SK-N-SH treated with all-trans-retinoic acid at 6 μM for 48 hours (cell line): ENCODE measurements around the gene NUMB.

Experiments
- ATAC-seq: fragments of 200-7000 bp; cut with Tn5 transposase; 3 replicates; pipeline ENCODE4 v1.9.1; 2020; ENCODE audit warnings: mild to moderate bottlenecking, moderate library complexity
- ARNTL ChIP-seq: fragments of 450-650 bp; formaldehyde crosslinking; IDR thresholded peaks from 2 replicates; pipeline ENCODE4 v1.5.0; 2020; ENCODE audit warnings: low read depth, mild to moderate bottlenecking, moderate library complexity, borderline replicate concordance
- ESRRG ChIP-seq: fragments of 250-450 bp; sonication (Bioruptor Pico); IDR thresholded peaks from 2 replicates; pipeline ENCODE4 v1.6.1; 2021; ENCODE audit warnings: mild to moderate bottlenecking
- GLIS3 ChIP-seq: fragments of 250-450 bp; sonication (Bioruptor Pico); IDR thresholded peaks from 2 replicates; pipeline ENCODE4 v1.5.0; 2020; ENCODE audit warnings: mild to moderate bottlenecking, moderate library complexity
- ISL1 ChIP-seq: fragments of 250-450 bp; sonication (Bioruptor Pico); IDR thresholded peaks from 2 replicates; pipeline ENCODE4 v2.1.2; 2022; ENCODE audit warnings: mild to moderate bottlenecking, moderate library complexity
- OSR1 ChIP-seq: fragments of 250-450 bp; sonication (Bioruptor Pico); IDR thresholded peaks from 2 replicates; pipeline ENCODE4 v1.8.0; 2022; ENCODE audit warnings: moderate library complexity, mild to moderate bottlenecking, inconsistent platforms
- RARB ChIP-seq: fragments of 250-450 bp; sonication (Bioruptor Pico); IDR thresholded peaks from 2 replicates; pipeline ENCODE4 v1.8.0; 2021; ENCODE audit warnings: mild to moderate bottlenecking, moderate library complexity
- SNAI2 ChIP-seq: fragments of 250-450 bp; sonication (Bioruptor Pico); IDR thresholded peaks from 2 replicates; pipeline ENCODE4 v1.5.0; 2020; ENCODE audit warnings: mild to moderate bottlenecking, moderate library complexity
- TOX ChIP-seq: fragments of 250-450 bp; sonication (Bioruptor Pico); IDR thresholded peaks from 2 replicates; pipeline ENCODE4 v1.8.0; 2021; ENCODE audit warnings: mild to moderate bottlenecking, moderate library complexity, borderline replicate concordance
- ZC3H10 ChIP-seq: fragments of 250-450 bp; sonication (Bioruptor Pico); IDR thresholded peaks from 2 replicates; pipeline ENCODE4 v1.5.1; 2021; ENCODE audit warnings: mild to moderate bottlenecking, moderate library complexity
- ZFP30 ChIP-seq: fragments of 450-650 bp; formaldehyde crosslinking; IDR thresholded peaks from 2 replicates; pipeline ENCODE4 v1.5.0; 2022; ENCODE audit warnings: mild to moderate bottlenecking, moderate library complexity
- ZNF565 ChIP-seq: fragments of 450-650 bp; formaldehyde crosslinking; conservative IDR thresholded peaks from 2 replicates; pipeline ENCODE4 v1.5.0; 2020; ENCODE audit warnings: low read depth, mild to moderate bottlenecking, moderate library complexity
- ZNF8 ChIP-seq: fragments of 450-650 bp; formaldehyde crosslinking; IDR thresholded peaks from 2 replicates; pipeline ENCODE4 v1.5.0; 2020; ENCODE audit warnings: mild to moderate bottlenecking, moderate library complexity
- TF ChIP-seq, protein P1 (sequence below): fragments of 250-450 bp; sonication (Bioruptor Pico); IDR thresholded peaks from 2 replicates; pipeline ENCODE4 v1.5.0; 2020; ENCODE audit warnings: mild to moderate bottlenecking, moderate library complexity
- TF ChIP-seq, protein P2 (sequence below): fragments of 250-450 bp; sonication (Bioruptor Pico); IDR thresholded peaks from 2 replicates; pipeline ENCODE4 v1.8.0; 2021; ENCODE audit warnings: low read depth, mild to moderate bottlenecking, moderate library complexity, borderline replicate concordance
- TF ChIP-seq, protein P3 (sequence below): fragments of 250-450 bp; sonication (Bioruptor Pico); IDR thresholded peaks from 2 replicates; pipeline ENCODE4 v1.8.0; 2020; ENCODE audit warnings: mild to moderate bottlenecking, moderate library complexity, borderline replicate concordance
- TF ChIP-seq, protein P4 (sequence below): fragments of 250-450 bp; sonication (Bioruptor Pico); IDR thresholded peaks from 2 replicates; pipeline ENCODE4 v1.5.1; 2020; ENCODE audit warnings: low read depth, mild to moderate bottlenecking, moderate library complexity
- TF ChIP-seq, protein P5 (sequence below): fragments of 250-450 bp; sonication (Bioruptor Pico); IDR thresholded peaks from 2 replicates; pipeline ENCODE4 v1.5.1; 2021; ENCODE audit warnings: mild to moderate bottlenecking, moderate library complexity

Gene NUMB

DNA sequence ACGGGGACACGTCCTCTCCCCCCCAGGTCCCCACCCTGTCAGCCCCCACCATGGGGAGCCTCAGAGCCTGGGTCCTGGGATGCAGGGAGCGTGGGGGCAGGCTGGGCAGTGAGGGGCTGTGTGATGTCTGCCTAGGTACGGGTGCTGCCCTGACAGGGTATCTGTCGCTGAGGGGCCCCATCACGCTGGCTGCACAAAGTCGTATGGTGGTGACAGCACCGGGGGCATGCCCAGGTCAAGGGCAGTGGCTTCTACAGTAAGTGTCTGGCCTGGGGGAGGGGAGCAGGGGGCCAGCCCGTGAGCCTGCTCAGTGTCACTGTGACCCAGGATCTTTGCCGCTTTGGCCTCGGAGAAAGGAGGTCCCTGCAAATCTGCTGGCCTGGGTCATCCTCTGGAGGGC, 197.8 kb downstream of the NUMB start:
- ATAC-seq: no peak
- TF ChIP-seq OSR1 (no peak), SNAI2 (no peak), ZNF565 (no peak), ARNTL (CRISPR knock-in tag) (no peak)
- TF ChIP-seq, protein P1, sequence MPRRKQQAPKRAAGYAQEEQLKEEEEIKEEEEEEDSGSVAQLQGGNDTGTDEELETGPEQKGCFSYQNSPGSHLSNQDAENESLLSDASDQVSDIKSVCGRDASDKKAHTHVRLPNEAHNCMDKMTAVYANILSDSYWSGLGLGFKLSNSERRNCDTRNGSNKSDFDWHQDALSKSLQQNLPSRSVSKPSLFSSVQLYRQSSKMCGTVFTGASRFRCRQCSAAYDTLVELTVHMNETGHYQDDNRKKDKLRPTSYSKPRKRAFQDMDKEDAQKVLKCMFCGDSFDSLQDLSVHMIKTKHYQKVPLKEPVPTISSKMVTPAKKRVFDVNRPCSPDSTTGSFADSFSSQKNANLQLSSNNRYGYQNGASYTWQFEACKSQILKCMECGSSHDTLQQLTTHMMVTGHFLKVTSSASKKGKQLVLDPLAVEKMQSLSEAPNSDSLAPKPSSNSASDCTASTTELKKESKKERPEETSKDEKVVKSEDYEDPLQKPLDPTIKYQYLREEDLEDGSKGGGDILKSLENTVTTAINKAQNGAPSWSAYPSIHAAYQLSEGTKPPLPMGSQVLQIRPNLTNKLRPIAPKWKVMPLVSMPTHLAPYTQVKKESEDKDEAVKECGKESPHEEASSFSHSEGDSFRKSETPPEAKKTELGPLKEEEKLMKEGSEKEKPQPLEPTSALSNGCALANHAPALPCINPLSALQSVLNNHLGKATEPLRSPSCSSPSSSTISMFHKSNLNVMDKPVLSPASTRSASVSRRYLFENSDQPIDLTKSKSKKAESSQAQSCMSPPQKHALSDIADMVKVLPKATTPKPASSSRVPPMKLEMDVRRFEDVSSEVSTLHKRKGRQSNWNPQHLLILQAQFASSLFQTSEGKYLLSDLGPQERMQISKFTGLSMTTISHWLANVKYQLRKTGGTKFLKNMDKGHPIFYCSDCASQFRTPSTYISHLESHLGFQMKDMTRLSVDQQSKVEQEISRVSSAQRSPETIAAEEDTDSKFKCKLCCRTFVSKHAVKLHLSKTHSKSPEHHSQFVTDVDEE: no peak
- TF ChIP-seq, protein P2, sequence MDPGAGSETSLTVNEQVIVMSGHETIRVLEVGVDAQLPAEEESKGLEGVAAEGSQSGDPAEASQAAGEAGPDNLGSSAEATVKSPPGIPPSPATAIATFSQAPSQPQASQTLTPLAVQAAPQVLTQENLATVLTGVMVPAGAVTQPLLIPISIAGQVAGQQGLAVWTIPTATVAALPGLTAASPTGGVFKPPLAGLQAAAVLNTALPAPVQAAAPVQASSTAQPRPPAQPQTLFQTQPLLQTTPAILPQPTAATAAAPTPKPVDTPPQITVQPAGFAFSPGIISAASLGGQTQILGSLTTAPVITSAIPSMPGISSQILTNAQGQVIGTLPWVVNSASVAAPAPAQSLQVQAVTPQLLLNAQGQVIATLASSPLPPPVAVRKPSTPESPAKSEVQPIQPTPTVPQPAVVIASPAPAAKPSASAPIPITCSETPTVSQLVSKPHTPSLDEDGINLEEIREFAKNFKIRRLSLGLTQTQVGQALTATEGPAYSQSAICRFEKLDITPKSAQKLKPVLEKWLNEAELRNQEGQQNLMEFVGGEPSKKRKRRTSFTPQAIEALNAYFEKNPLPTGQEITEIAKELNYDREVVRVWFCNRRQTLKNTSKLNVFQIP: no peak
- TF ChIP-seq, protein P3, sequence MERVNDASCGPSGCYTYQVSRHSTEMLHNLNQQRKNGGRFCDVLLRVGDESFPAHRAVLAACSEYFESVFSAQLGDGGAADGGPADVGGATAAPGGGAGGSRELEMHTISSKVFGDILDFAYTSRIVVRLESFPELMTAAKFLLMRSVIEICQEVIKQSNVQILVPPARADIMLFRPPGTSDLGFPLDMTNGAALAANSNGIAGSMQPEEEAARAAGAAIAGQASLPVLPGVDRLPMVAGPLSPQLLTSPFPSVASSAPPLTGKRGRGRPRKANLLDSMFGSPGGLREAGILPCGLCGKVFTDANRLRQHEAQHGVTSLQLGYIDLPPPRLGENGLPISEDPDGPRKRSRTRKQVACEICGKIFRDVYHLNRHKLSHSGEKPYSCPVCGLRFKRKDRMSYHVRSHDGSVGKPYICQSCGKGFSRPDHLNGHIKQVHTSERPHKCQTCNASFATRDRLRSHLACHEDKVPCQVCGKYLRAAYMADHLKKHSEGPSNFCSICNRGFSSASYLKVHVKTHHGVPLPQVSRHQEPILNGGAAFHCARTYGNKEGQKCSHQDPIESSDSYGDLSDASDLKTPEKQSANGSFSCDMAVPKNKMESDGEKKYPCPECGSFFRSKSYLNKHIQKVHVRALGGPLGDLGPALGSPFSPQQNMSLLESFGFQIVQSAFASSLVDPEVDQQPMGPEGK (CRISPR knock-in tag): no peak
- TF ChIP-seq, protein P4, sequence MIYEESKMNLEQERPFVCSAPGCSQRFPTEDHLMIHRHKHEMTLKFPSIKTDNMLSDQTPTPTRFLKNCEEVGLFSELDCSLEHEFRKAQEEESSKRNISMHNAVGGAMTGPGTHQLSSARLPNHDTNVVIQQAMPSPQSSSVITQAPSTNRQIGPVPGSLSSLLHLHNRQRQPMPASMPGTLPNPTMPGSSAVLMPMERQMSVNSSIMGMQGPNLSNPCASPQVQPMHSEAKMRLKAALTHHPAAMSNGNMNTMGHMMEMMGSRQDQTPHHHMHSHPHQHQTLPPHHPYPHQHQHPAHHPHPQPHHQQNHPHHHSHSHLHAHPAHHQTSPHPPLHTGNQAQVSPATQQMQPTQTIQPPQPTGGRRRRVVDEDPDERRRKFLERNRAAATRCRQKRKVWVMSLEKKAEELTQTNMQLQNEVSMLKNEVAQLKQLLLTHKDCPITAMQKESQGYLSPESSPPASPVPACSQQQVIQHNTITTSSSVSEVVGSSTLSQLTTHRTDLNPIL: no peak
- TF ChIP-seq, protein P5, sequence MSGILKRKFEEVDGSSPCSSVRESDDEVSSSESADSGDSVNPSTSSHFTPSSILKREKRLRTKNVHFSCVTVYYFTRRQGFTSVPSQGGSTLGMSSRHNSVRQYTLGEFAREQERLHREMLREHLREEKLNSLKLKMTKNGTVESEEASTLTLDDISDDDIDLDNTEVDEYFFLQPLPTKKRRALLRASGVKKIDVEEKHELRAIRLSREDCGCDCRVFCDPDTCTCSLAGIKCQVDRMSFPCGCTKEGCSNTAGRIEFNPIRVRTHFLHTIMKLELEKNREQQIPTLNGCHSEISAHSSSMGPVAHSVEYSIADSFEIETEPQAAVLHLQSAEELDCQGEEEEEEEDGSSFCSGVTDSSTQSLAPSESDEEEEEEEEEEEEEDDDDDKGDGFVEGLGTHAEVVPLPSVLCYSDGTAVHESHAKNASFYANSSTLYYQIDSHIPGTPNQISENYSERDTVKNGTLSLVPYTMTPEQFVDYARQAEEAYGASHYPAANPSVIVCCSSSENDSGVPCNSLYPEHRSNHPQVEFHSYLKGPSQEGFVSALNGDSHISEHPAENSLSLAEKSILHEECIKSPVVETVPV (CRISPR knock-in tag): no peak

DNA sequence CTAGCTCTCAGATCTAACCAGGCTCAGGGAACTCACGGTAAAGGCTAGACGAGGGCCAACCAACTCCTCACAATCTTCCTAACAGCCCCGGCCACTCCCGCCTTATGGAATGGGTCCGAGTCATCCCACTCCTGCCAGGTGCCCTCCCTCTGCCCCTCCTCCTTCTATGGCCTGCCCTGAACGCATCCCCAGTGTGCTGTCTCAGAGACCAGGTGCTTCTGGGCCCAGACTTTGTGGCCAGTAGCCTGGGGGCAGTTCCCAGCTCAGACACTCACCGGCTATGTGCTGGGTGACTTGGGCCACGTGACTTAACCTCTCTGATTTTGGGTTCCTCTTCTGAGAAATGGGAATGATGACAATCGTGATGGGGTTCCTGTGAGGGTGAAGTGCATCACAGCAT, 198.5 kb downstream of the NUMB start:
- ATAC-seq: no peak
- TF ChIP-seq RARB (CRISPR knock-in tag): no peak
- TF ChIP-seq ZC3H10: no peak
- TF ChIP-seq, protein P1: no peak
- TF ChIP-seq ZFP30 (CRISPR knock-in tag): no peak
- no peak for TF ChIP-seq GLIS3 (CRISPR knock-in tag)
- TF ChIP-seq, protein P3 (CRISPR knock-in tag): no peak
- no peak for TF ChIP-seq ZNF8 (CRISPR knock-in tag)
- no peak for TF ChIP-seq SNAI2
- TF ChIP-seq, protein P2: no peak
- TF ChIP-seq TOX (CRISPR knock-in tag): no peak
- TF ChIP-seq ISL1 (CRISPR knock-in tag): no peak
- TF ChIP-seq, protein P5 (CRISPR knock-in tag): no peak
- no peak for TF ChIP-seq ESRRG (CRISPR knock-in tag)
